Peyer's patch (tissue), 4 donors: ENCODE data around the gene FGF5. TPM values are rescaled to one million over a fixed set of nuclear protein-coding genes. Genes with fewer than 3 reads are reported as not detected.

Experiments
- DNase-seq, 3 donors: peaks; one replicate each; pipeline ENCODE4 v3.0.0-alpha.2; 2017 to 2019
- H3K27ac ChIP-seq, 4 donors: fragments of 200-600 bp; sonication (generic); one replicate each; pipeline ENCODE4 v1.5.1; 2016 to 2019
- H3K27me3 ChIP-seq, 2 donors: fragments of 200-600 bp; sonication (generic); one replicate each; pipeline ENCODE4 v1.5.1; 2019
- H3K36me3 ChIP-seq, 3 donors: fragments of 200-600 bp; sonication (generic); one replicate each; pipeline ENCODE4 v1.5.1; 2016 to 2019
- H3K4me1 ChIP-seq, 4 donors: fragments of 200-600 bp; sonication (generic); one replicate each; pipeline ENCODE4 v1.5.1; 2016 to 2019
- H3K4me3 ChIP-seq, 4 donors: fragments of 200-600 bp; sonication (generic); 1 replicate in 3 of 4; 2 replicates in 1 of 4; pipeline ENCODE4 v1.5.1; 2016 to 2019; ENCODE audit warnings: mild to moderate bottlenecking in 1 of 4
- H3K9me3 ChIP-seq, 4 donors: fragments of 200-600 bp; sonication (generic); one replicate each; pipeline ENCODE4 v1.5.1; 2016 to 2019; ENCODE audit warnings: mild to moderate bottlenecking in 1 of 4
- POLR2A ChIP-seq, 2 donors: fragments of 450-650 bp; IDR thresholded peaks; one replicate each; pipeline ENCODE4 v1.5.1; 2017; ENCODE audit warnings: antibody characterized with exemption in 2 of 2, mild to moderate bottlenecking in 2 of 2, moderate library complexity in 2 of 2
- total RNA-seq, 4 donors: library from RNA; depleted of rRNA; stranded (reverse); fragments of >200 nt; gene quantifications; one replicate each; pipeline ENCODE4 v1.1.0, GENCODE V29; 2016
- TF ChIP-seq, protein P1 (sequence below), 6 experiments: fragments of 450-650 bp in 4 of 6; fragments of 200-600 bp in 2 of 6; sonication (generic) in 1 of 6; IDR thresholded peaks; one replicate each; pipeline ENCODE4 v1.5.1; 2017 to 2019; ENCODE audit warnings: antibody characterized with exemption in 6 of 6, mild to moderate bottlenecking in 3 of 6, moderate library complexity in 1 of 6

FGF5 gene
- total RNA-seq, 4 donors from 2014 or later: not detected

DNA sequence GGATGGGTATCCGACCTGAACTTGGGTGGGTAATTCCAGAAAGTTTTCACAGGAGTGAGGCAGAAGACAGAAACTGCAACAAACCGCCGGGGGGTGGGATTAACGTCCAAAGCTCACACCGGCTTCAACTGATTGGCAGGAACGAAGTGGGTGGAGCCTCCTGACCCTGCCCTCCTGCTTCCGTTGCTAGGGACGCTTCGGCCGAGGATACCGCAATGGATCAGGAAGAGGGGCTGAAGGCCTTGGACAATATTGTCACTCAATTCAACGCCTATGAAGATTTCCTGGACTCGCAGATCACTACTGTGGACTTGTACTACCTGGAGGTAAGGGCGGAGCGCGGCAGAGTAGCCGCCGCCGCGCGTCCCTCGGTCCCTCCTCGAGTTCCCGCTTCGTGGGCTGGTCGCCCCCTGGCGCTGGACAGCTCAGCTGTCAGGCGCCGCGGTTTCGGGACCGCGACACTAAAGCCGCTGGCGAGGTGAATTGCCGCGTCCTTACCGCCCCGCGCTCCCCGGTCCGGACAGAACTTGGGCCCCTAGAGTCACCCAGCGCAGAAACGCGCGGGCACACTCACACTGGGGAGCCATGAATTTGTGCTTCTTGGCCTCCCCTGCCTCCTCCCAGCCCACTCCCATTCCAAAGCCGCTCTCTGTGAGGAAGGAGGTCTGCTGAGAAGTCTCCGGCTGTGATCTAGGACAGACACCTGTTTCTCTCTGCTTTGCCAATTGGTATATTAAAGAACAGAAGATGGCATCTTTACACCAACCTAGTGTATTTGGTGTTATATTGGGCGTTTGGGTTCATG, 69.3 kb downstream of the FGF5 start, which contains the start of gene CFAP299:
CFAP299 (plus strand) TSS at position 177 of the 805 bp plus-strand sequence.
- no peaks in the 10 kb centered on the region for H3K4me1 ChIP-seq
- no peaks in the 10 kb centered on the region for H3K9me3 ChIP-seq
- H3K4me3 ChIP-seq: peak within 1 kb of the TSS; percentile 40 to 69 (median 52)
- peak; percentile 37 to 88 (median 83) for DNase-seq
- no peak within 1 kb of the TSS for H3K27ac ChIP-seq
- no peaks in the 10 kb centered on the region for H3K36me3 ChIP-seq
- no peaks in the 10 kb centered on the region for H3K27me3 ChIP-seq
- TF ChIP-seq POLR2A (IDR thresholded peaks at IDR 0.05): no peak
- TF ChIP-seq, protein P1, sequence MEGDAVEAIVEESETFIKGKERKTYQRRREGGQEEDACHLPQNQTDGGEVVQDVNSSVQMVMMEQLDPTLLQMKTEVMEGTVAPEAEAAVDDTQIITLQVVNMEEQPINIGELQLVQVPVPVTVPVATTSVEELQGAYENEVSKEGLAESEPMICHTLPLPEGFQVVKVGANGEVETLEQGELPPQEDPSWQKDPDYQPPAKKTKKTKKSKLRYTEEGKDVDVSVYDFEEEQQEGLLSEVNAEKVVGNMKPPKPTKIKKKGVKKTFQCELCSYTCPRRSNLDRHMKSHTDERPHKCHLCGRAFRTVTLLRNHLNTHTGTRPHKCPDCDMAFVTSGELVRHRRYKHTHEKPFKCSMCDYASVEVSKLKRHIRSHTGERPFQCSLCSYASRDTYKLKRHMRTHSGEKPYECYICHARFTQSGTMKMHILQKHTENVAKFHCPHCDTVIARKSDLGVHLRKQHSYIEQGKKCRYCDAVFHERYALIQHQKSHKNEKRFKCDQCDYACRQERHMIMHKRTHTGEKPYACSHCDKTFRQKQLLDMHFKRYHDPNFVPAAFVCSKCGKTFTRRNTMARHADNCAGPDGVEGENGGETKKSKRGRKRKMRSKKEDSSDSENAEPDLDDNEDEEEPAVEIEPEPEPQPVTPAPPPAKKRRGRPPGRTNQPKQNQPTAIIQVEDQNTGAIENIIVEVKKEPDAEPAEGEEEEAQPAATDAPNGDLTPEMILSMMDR (IDR thresholded peaks at IDR 0.05): peak in 4 of 6 experiments; percentile 11 to 38 (median 34)

DNA sequence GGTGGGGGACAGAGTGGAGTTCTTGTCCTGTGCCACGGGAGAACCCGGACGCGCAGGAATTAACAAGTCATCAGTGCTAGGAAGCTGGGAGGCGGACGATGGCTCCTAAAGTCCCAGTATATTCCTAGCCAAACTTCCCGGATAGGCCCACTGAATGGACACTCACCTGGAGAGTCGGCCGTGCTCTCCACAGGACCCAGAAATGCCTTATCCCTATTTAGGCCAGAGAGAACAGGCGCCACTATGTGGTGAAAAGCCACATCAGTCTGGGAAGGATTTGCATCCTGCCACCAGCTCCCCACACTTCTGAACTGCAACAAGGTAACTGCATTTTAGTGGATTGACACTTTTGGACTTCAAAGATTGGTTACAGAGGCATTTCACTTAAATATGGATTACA, 70.1 kb downstream of the FGF5 start:
- H3K27ac ChIP-seq: no peak overlapping the region
- H3K4me1 ChIP-seq: no peaks in the 10 kb centered on the region
- no peaks in the 10 kb centered on the region for H3K27me3 ChIP-seq
- TF ChIP-seq, protein P1 (IDR thresholded peaks at IDR 0.05): no peak
- TF ChIP-seq POLR2A (IDR thresholded peaks at IDR 0.05): no peak
- no peak for DNase-seq
- no peaks in the 10 kb centered on the region for H3K9me3 ChIP-seq
- H3K4me3 ChIP-seq: peak overlapping the region in 1 of 4 donors; percentile 62
- H3K36me3 ChIP-seq: no peaks in the 10 kb centered on the region

DNA sequence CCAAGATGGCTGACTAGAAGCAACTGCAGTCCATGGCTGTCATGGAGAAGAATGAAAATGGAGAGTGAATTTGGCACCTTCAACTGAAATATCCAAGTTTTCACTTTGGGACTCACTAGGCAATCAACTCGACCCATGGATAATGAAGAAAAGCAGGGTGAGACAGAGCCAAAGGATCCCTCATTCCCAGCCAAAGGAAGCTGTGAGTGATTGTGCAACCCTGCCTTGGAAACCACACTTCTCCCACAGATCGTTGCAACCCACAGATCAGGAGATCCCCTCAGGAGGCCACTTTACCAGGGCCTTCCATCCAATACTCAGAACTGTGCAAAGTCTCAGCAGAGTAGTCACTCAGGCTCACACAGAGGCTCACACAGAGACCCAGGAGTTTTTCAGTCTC, 73.6 kb downstream of the FGF5 start:
- no peak for DNase-seq
- Histone ChIP-seq H3K4me1 (no peaks in the 10 kb centered on the region), H3K9me3 (no peaks in the 10 kb centered on the region), H3K36me3 (no peaks in the 10 kb centered on the region), H3K4me3 (no peak overlapping the region), H3K27ac (no peak overlapping the region), H3K27me3 (no peaks in the 10 kb centered on the region)
- TF ChIP-seq POLR2A (IDR thresholded peaks at IDR 0.05): no peak
- TF ChIP-seq, protein P1 (IDR thresholded peaks at IDR 0.05): no peak

Other genes with a start within 250 kb of the FGF5 start
- gene ANTXR2, start 193.4 kb upstream of the FGF5 start, total RNA-seq: 10 to 100 TPM; 33.5 to 57.8 (median 47.3) TPM
- gene PRDM8, start 69.2 kb upstream of the FGF5 start, total RNA-seq: 1 to 10 TPM in 2 of 4 donors, under 1 TPM in 2; 0.35 to 5.8 (median 3.3) TPM
- not detected for gene CFAP299, start 69.1 kb downstream of the FGF5 start, total RNA-seq